HG03066 (cell line): ENCODE measurements around the gene TULP3.

Experiments used
- ATAC-seq: cut with Tn5 transposase; IDR thresholded peaks from one replicate; pipeline ENCODE4 v1.9.1; 2021; ENCODE audit warnings: low read depth; ENCODE audit not compliant: unreplicated experiment

Gene TULP3

GRCh38 chr12:2963154-2963759, 72.6 kb downstream of the TULP3 start:
- ATAC-seq = no peak

GRCh38 chr12:2963760-2964292, 73.1 kb downstream of the TULP3 start:
- no peak for ATAC-seq

GRCh38 chr12:2967651-2968050, 77.0 kb downstream of the TULP3 start:
- no peak for ATAC-seq

GRCh38 chr12:2970744-2971143, 80.1 kb downstream of the TULP3 start:
- ATAC-seq = no peak

- no peak for ATAC-seq
These were observed 82.9 kb downstream of the TULP3 start for GRCh38 chr12:2973566-2973965.

- ATAC-seq = no peak
These were observed 83.9 kb downstream of the TULP3 start for GRCh38 chr12:2974560-2974971.

- no peak for ATAC-seq
These were observed 85.9 kb downstream of the TULP3 start for GRCh38 chr12:2976581-2976996.

GRCh38 chr12:2977776-2978175, 87.1 kb downstream of the TULP3 start:
- no peak for ATAC-seq

- ATAC-seq = no peak
These were observed 89.1 kb downstream of the TULP3 start for GRCh38 chr12:2979806-2980205.

GRCh38 chr12:2980630-2981029, 89.9 kb downstream of the TULP3 start:
- no peak for ATAC-seq

- no peak for ATAC-seq
These were observed 91.7 kb downstream of the TULP3 start for GRCh38 chr12:2982361-2982760.

- ATAC-seq = no peak
These were observed 93.6 kb downstream of the TULP3 start for GRCh38 chr12:2984249-2984648.

- ATAC-seq = no peak
These were observed 94.0 kb downstream of the TULP3 start for GRCh38 chr12:2984698-2985097.

- ATAC-seq = no peak
These were observed 96.2 kb downstream of the TULP3 start for GRCh38 chr12:2986876-2987275.

GRCh38 chr12:2988494-2988893, 97.8 kb downstream of the TULP3 start:
- ATAC-seq = no peak
